HAP-1 (cell line): ENCODE data around the gene PLXNA1.

Experiments
- DNase-seq, 2 experiments: peaks; one replicate each; pipeline ENCODE4 v3.0.0-alpha.2; 2016 to 2020; ENCODE audit warnings: low spot score in 2 of 2
- H3K27me3 ChIP-seq: fragments of 250-450 bp; sonication (Bioruptor Pico); 2 replicates; pipeline ENCODE4 v1.5.1; 2020; ENCODE audit warnings: low read depth, mild to moderate bottlenecking, moderate library complexity
- H3K36me3 ChIP-seq: fragments of 250-450 bp; sonication (Bioruptor Pico); replicated peaks from 2 replicates; pipeline ENCODE4 v1.5.1; 2020; ENCODE audit warnings: mild to moderate bottlenecking
- H3K4me1 ChIP-seq: fragments of 250-450 bp; sonication (Bioruptor Pico); 2 replicates; pipeline ENCODE4 v1.5.1; 2020; ENCODE audit warnings: mild to moderate bottlenecking
- H3K4me3 ChIP-seq: fragments of 250-450 bp; sonication (Bioruptor Pico); 2 replicates; pipeline ENCODE4 v1.5.1; 2020; ENCODE audit warnings: mild to moderate bottlenecking, moderate library complexity
- H3K9me3 ChIP-seq: fragments of 250-450 bp; sonication (Bioruptor Pico); 2 replicates; pipeline ENCODE4 v1.5.1; 2020; ENCODE audit warnings: mild to moderate bottlenecking, moderate library complexity
- in situ Hi-C: fragments of 300-500 bp; cut with MboI; formaldehyde crosslinking; loops from 3 replicates; pipeline ENCODE4 v1.14.3; 2020; ENCODE audit warnings: low sequenced_read_pairs, inconsistent platforms, mixed read lengths

The PLXNA1 gene

GRCh38 chr3:126967386-126967785 lies 15.5 kb upstream of the PLXNA1 start:
- no peak overlapping the region for H3K4me3 ChIP-seq
- H3K36me3 ChIP-seq: no peaks in the 10 kb centered on the region
- no peak for DNase-seq
- in situ Hi-C loops: no loop called here
- peaks cover 5% of the 10 kb centered on the region for H3K4me1 ChIP-seq
- H3K27me3 ChIP-seq: no peaks in the 10 kb centered on the region
- no peaks in the 10 kb centered on the region for H3K9me3 ChIP-seq

- H3K9me3 ChIP-seq: no peaks in the 10 kb centered on the region
- no peak overlapping the region for H3K4me3 ChIP-seq
- in situ Hi-C loops: no loop called here
- H3K36me3 ChIP-seq: no peaks in the 10 kb centered on the region
- no peaks in the 10 kb centered on the region for H3K27me3 ChIP-seq
- DNase-seq: no peak
- H3K4me1 ChIP-seq: peaks cover 5% of the 10 kb centered on the region
Measured at GRCh38 chr3:126968391-126969390, 14.2 kb upstream of the PLXNA1 start.

GRCh38 chr3:126969586-126969985 lies 13.3 kb upstream of the PLXNA1 start:
- in situ Hi-C loops: no loop called here
- Histone ChIP-seq H3K4me3 (no peak overlapping the region), H3K4me1 (peaks cover 5% of the 10 kb centered on the region)

GRCh38 chr3:126970101-126970500 lies 12.8 kb upstream of the PLXNA1 start:
- H3K36me3 ChIP-seq: no peaks in the 10 kb centered on the region
- DNase-seq: no peak
- H3K4me3 ChIP-seq: no peak overlapping the region
- in situ Hi-C loops: no loop called here
- peaks cover 5% of the 10 kb centered on the region for H3K4me1 ChIP-seq
- H3K9me3 ChIP-seq: peaks cover 4% of the 10 kb centered on the region
- H3K27me3 ChIP-seq: no peaks in the 10 kb centered on the region

More at GRCh38 chr3:126969586-126969985, 13.3 kb upstream of the PLXNA1 start:
- Histone ChIP-seq H3K27me3 (no peaks in the 10 kb centered on the region), H3K9me3 (no peaks in the 10 kb centered on the region), H3K36me3 (no peaks in the 10 kb centered on the region)
- DNase-seq: no peak

GRCh38 chr3:126970921-126971320 lies 12.0 kb upstream of the PLXNA1 start:
- peaks cover 5% of the 10 kb centered on the region for H3K4me1 ChIP-seq
- no peaks in the 10 kb centered on the region for H3K27me3 ChIP-seq
- in situ Hi-C loops: no loop called here
- peaks cover 8% of the 10 kb centered on the region for H3K9me3 ChIP-seq
- DNase-seq: no peak
- no peaks in the 10 kb centered on the region for H3K36me3 ChIP-seq
- H3K4me3 ChIP-seq: no peak overlapping the region

- Histone ChIP-seq H3K4me3 (no peak overlapping the region), H3K27me3 (no peaks in the 10 kb centered on the region), H3K4me1 (peaks cover 5% of the 10 kb centered on the region), H3K9me3 (peaks cover 8% of the 10 kb centered on the region), H3K36me3 (no peaks in the 10 kb centered on the region)
- in situ Hi-C loops: no loop called here
- DNase-seq: no peak
Measured at GRCh38 chr3:126971891-126972351, 11.0 kb upstream of the PLXNA1 start.

- DNase-seq: no peak
- in situ Hi-C loops: no loop called here
- H3K27me3 ChIP-seq: no peaks in the 10 kb centered on the region
Measured at GRCh38 chr3:126972866-126973265, 10.0 kb upstream of the PLXNA1 start.

GRCh38 chr3:126973814-126974213 lies 9.1 kb upstream of the PLXNA1 start:
- in situ Hi-C loops: no loop called here
- H3K4me1 ChIP-seq: no peaks in the 10 kb centered on the region
- no peak for DNase-seq
- H3K9me3 ChIP-seq: peaks cover 8% of the 10 kb centered on the region
- H3K4me3 ChIP-seq: no peak overlapping the region
- H3K36me3 ChIP-seq: no peaks in the 10 kb centered on the region
- no peaks in the 10 kb centered on the region for H3K27me3 ChIP-seq

More at GRCh38 chr3:126972866-126973265, 10.0 kb upstream of the PLXNA1 start:
- Histone ChIP-seq H3K9me3 (peaks cover 8% of the 10 kb centered on the region), H3K4me1 (peaks cover 3% of the 10 kb centered on the region), H3K4me3 (no peak overlapping the region), H3K36me3 (no peaks in the 10 kb centered on the region)

GRCh38 chr3:126974756-126975155 lies 8.2 kb upstream of the PLXNA1 start:
- Histone ChIP-seq H3K9me3 (peaks cover 8% of the 10 kb centered on the region), H3K4me1 (no peaks in the 10 kb centered on the region), H3K36me3 (no peaks in the 10 kb centered on the region), H3K27me3 (peaks cover 7% of the 10 kb centered on the region; the same call in 1 of the 2 replicates), H3K4me3 (no peak overlapping the region)
- in situ Hi-C loops: no loop called here
- DNase-seq: no peak

GRCh38 chr3:126976906-126977305 lies 6.0 kb upstream of the PLXNA1 start:
- H3K36me3 ChIP-seq: no peaks in the 10 kb centered on the region
- DNase-seq: no peak
- in situ Hi-C loops: no loop called here
- peaks cover 7% of the 10 kb centered on the region; the same call in 1 of the 2 replicates for H3K27me3 ChIP-seq
- no peak overlapping the region for H3K4me3 ChIP-seq
- H3K9me3 ChIP-seq: peaks cover 8% of the 10 kb centered on the region
- peaks cover under 1% of the 10 kb centered on the region; the same call in 1 of the 2 replicates for H3K4me1 ChIP-seq

- peaks cover 5% of the 10 kb centered on the region; the same call in 1 of the 2 replicates for H3K4me1 ChIP-seq
- H3K9me3 ChIP-seq: peaks cover 8% of the 10 kb centered on the region
- no peaks in the 10 kb centered on the region for H3K36me3 ChIP-seq
- DNase-seq: no peak
- peaks cover 7% of the 10 kb centered on the region; the same call in 1 of the 2 replicates for H3K27me3 ChIP-seq
- in situ Hi-C loops: no loop called here
- H3K4me3 ChIP-seq: no peak overlapping the region
Measured at GRCh38 chr3:126977821-126978220, 5.1 kb upstream of the PLXNA1 start.

GRCh38 chr3:126978291-126978690 lies 4.6 kb upstream of the PLXNA1 start:
- in situ Hi-C loops: no loop called here

GRCh38 chr3:126979046-126979628 lies 3.8 kb upstream of the PLXNA1 start:
- H3K27me3 ChIP-seq: peaks cover 7% of the 10 kb centered on the region; the same call in 1 of the 2 replicates
- DNase-seq: no peak
- no peak overlapping the region for H3K4me3 ChIP-seq
- in situ Hi-C loops: no loop called here
- H3K4me1 ChIP-seq: peaks cover 5% of the 10 kb centered on the region; the same call in 1 of the 2 replicates
- no peaks in the 10 kb centered on the region for H3K36me3 ChIP-seq
- H3K9me3 ChIP-seq: peaks cover 8% of the 10 kb centered on the region

More at GRCh38 chr3:126978291-126978690, 4.6 kb upstream of the PLXNA1 start:
- Histone ChIP-seq H3K4me1 (peaks cover 5% of the 10 kb centered on the region; the same call in 1 of the 2 replicates), H3K4me3 (no peak overlapping the region), H3K36me3 (no peaks in the 10 kb centered on the region), H3K9me3 (peaks cover 8% of the 10 kb centered on the region), H3K27me3 (peaks cover 7% of the 10 kb centered on the region; the same call in 1 of the 2 replicates)
- no peak for DNase-seq
